Measurements from ENCODE around the gene MCM7.
"Not testable (repeated sequence)": the region's sequence is repeated elsewhere in the genome, so short reads cannot be mapped to it uniquely, and the experiment has no call there.

MCM7 gene

GRCh38 chr7:100101016-100101862 lies at the start of gene MCM7, which contains the start of gene AP4M1:
MCM7 (minus strand) TSS chr7:100101397; CDS start chr7:100101294, 103 bp downstream.
AP4M1 (plus strand) TSS chr7:100101643; CDS start chr7:100101715, 72 bp downstream.
- peak within 1 kb of the TSS; percentile 87 for H3K4me3 ChIP-seq (replicated peaks; ENCODE audit: low read depth, low read length)
- DNase-seq (ENCODE audit: low read depth) = peak; percentile 99
- TF ChIP-seq, protein P1, sequence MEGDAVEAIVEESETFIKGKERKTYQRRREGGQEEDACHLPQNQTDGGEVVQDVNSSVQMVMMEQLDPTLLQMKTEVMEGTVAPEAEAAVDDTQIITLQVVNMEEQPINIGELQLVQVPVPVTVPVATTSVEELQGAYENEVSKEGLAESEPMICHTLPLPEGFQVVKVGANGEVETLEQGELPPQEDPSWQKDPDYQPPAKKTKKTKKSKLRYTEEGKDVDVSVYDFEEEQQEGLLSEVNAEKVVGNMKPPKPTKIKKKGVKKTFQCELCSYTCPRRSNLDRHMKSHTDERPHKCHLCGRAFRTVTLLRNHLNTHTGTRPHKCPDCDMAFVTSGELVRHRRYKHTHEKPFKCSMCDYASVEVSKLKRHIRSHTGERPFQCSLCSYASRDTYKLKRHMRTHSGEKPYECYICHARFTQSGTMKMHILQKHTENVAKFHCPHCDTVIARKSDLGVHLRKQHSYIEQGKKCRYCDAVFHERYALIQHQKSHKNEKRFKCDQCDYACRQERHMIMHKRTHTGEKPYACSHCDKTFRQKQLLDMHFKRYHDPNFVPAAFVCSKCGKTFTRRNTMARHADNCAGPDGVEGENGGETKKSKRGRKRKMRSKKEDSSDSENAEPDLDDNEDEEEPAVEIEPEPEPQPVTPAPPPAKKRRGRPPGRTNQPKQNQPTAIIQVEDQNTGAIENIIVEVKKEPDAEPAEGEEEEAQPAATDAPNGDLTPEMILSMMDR (IDR thresholded peaks at IDR 0.05; ENCODE audit: low read length, missing control alignments) = no peak

GRCh38 chr7:100148559-100149328 lies 47.5 kb upstream of the MCM7 start, which contains the start of gene LAMTOR4:
LAMTOR4 (plus strand) TSS chr7:100148918; CDS start chr7:100148973, 55 bp downstream.
- peak; percentile 99 for DNase-seq (ENCODE audit: low read depth)
- peak within 1 kb of the TSS; percentile 84 for H3K4me3 ChIP-seq (replicated peaks; ENCODE audit: low read depth, low read length)
- TF ChIP-seq, protein P1 (IDR thresholded peaks at IDR 0.05; ENCODE audit: low read length, missing control alignments) = no peak

GRCh38 chr7:100148225-100148558 lies 47.0 kb upstream of the MCM7 start:
- peak overlapping the region; percentile 84 for H3K4me3 ChIP-seq (replicated peaks; ENCODE audit: low read depth, low read length)
- TF ChIP-seq, protein P1 (IDR thresholded peaks at IDR 0.05; ENCODE audit: low read length, missing control alignments) = no peak
- no peak for DNase-seq (ENCODE audit: low read depth)

DNA sequence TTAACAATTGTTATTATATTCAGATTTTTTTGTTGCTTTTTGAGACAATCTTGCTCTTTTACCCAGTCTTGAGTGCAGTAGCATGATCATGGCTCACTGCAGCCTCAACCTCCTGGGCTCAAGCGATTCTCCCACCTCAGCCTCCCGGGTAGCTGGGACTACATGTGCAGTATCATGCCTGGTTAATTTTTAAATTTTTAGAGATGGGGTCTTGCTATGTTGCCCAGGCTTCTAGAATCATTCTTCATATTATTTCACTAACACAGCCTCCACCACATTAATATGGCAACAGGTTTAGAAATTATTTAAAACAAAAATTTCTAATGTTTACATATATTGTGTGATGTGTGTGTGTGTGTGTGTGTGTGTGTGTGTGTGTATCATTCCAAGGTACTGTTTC lies 46.1 kb upstream of the MCM7 start:
- H3K4me3 ChIP-seq (replicated peaks; ENCODE audit: low read depth, low read length) = no peak overlapping the region
- TF ChIP-seq, protein P1 (IDR thresholded peaks at IDR 0.05; ENCODE audit: low read length, missing control alignments) = no peak
- DNase-seq (ENCODE audit: low read depth) = no peak

GRCh38 chr7:100146350-100146749 lies 45.2 kb upstream of the MCM7 start:
- peak; percentile 66 for DNase-seq (ENCODE audit: low read depth)

GRCh38 chr7:100142461-100142860 lies 41.3 kb upstream of the MCM7 start:
- H3K4me3 ChIP-seq (replicated peaks; ENCODE audit: low read depth, low read length) = no peak overlapping the region
- TF ChIP-seq, protein P1 (IDR thresholded peaks at IDR 0.05; ENCODE audit: low read length, missing control alignments) = no peak
- DNase-seq (ENCODE audit: low read depth) = no peak

More at GRCh38 chr7:100146350-100146749, 45.2 kb upstream of the MCM7 start:
- H3K4me3 ChIP-seq (replicated peaks; ENCODE audit: low read depth, low read length) = not testable (repeated sequence)

- no peak overlapping the region for H3K4me3 ChIP-seq (replicated peaks; ENCODE audit: low read depth, low read length)
- TF ChIP-seq, protein P1 (IDR thresholded peaks at IDR 0.05; ENCODE audit: low read length, missing control alignments) = no peak
- DNase-seq (ENCODE audit: low read depth) = no peak
Measured at GRCh38 chr7:100141555-100141949, 40.4 kb upstream of the MCM7 start.

Data from fibroblast of pulmonary artery (primary cell).